ENCODE results near the gene SNRNP70.

SNRNP70 gene

DNA sequence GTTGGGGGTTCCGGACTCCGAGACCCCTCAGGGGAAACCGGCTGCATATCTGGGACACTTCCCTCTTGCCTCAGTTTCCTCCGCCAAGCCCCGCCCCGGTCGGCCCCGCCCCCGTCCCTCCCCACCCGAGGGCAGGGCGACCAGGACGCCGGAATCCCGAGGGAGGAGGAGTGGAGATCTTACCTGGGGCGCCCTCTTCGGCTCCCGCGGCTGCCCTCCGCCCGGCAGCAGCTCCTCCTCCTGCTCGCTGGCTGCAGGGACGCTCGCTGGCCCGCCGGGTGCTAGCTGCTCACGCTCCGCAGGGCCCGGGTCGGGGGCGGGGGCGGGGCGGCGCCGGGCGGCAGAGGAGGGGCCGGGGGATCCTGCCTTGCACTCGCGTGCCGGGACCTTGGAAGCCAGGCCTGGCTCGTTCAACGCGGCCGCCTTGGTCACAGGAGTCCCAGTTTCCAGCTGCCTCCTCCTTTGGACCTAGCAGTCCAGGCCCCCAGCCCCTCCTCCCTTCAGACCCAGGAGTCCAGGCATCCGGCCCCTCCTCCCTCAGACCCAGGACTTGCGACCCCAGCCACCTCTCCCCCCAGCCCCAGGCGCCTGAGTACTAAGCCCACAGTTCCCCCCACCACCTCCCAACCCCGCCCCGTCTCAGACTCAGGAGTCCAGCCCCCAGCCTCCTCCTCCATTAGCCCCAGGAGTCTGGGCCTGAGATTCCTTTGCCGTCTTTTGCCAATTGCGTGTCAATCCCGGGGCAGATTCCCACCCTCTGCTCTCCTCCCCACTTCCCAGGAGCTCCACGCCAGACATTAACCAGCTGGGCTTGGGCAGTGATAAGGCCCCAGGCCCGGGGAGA, 20.3 kb upstream of the SNRNP70 start, which contains the start of gene NTF4:
Gene NTF4 (minus strand): TSS at position 51 of the 844 bp plus-strand sequence. CDS start 2,821 bp downstream, outside the sequence.
- no peak for DNase-seq (ENCODE audit: low spot score)

DNA sequence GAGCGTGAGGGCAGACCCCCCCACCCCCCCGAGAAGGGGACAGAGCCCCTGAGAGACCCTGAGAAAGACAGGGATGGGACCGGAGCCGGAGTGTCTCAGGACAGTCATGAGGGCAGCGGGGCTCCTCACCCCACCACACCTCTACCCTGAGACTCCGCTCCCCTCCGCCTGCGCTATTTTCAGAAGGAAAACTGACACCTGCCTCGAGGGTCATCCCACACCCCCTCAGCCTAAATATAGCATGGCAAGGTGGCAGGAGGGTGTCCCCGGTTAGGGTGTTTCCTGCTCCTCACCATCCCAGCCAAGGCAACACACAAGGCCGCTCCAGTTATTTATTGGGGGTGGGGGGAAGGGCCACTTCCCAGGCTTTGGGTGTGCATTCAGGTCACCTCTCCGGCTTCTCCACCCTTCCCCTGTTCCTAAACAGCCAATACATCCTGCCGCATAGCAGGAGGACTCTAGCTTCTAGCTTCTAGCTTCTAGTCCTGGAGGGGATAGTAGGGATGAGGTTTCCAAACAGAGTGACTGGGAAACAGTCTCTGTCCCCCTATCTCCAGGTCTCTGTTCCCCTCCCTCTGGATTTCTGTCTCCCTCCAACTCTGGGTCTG, 19.2 kb upstream of the SNRNP70 start:
- DNase-seq (ENCODE audit: low spot score): no peak

- no peak for DNase-seq (ENCODE audit: low spot score)
These were observed 17.7 kb upstream of the SNRNP70 start for GRCh38 chr19:49067554-49067953.

GRCh38 chr19:49069026-49069425, 16.2 kb upstream of the SNRNP70 start:
- DNase-seq (ENCODE audit: low spot score): no peak

DNA sequence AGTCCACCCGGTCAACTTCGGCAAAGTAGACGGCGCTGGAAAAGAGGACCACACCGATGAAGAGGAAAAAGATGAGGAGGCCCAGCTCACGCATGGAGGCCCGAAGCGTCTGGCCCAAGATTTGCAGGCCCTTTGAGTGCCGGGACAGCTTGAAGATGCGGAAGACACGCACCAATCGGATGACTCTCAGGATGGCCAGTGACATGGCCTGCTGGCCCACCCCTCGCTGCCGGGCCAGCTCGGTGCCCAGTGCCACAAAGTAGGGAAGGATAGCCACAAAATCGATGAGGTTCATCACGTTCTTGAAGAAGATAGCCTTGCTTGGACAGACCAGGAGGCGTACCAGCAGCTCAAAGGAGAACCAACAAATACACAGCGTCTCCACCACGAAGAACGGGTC, 14.8 kb upstream of the SNRNP70 start:
- no peak for DNase-seq (ENCODE audit: low spot score)

DNA sequence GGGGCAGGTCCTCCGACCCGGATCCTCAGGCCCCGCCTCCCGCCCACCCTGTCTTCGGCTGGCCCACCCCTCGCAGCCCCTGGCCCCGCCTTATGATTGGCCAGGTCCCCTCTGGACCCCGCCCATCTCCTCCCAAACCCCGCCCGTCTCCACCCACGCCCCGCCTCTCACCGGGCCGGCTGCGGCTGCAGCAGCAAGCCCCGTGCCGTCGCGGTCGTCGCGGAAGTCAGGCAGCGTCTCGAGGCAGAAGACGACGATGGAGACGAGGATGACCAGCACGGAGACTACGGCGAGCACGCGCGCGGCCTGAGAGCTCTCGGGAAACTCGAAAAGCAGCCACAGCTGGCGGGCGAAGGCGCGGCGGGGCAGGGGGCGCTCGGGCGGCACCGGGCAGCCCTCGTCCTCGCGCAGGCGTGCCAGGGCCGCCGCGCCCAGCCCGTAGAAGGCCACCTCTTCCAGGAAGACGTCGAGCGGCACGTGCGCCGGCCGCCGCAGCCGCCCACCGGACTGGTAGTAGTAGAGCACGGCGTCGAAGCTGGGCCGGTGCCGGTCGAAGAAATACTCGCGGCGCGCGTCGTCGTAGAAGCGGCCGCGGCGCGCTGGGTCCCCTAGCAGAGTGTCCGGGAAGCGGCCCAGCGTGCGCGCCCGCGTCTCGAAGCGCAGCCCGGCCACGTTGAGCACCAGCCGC, 13.2 kb upstream of the SNRNP70 start:
- DNase-seq (ENCODE audit: low spot score): no peak

- DNase-seq (ENCODE audit: low spot score): no peak
These were observed 11.5 kb upstream of the SNRNP70 start for GRCh38 chr19:49073514-49074378.

DNA sequence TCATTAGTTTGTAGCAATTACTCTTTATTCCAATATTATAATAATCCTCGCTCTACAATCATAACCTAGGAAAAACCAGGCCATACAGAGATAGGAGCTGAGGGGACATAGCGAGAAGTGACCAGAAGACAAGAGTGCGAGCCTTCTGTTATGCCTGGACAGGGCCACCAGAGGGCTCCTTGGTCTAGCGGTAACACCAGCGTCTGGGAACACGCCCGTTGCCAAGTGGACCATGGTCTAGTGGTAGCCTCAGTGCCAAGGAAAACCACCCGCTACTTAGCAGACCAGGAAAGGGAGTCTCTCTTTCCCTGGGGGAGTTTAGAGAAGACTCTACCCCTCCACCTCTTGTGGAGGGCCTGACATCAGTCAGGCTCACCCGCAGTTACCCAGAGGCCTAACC, 10.4 kb upstream of the SNRNP70 start:
- DNase-seq (ENCODE audit: low spot score): peak; percentile 25

DNA sequence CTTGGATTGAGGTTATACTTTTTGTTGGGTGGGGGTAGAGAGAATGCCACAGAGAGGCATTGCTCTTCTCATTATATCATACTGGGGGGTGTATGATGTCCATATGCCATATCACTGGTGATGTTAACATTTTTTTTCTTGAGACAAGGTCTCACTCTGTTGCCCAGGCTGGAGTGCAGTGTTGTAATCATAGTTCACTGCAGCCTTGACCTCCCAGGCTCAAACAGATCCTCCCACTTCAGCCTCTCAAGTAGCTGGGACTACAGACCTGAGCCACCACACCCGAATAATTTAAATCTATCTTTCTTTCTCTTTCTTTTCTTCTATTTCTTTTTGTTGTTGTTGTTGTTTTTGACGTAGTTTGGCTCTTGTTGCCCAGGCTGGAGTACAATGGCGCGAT, 4.9 kb upstream of the SNRNP70 start:
- DNase-seq (ENCODE audit: low spot score): no peak

- DNase-seq (ENCODE audit: low spot score): no peak
These were observed 4.0 kb upstream of the SNRNP70 start for GRCh38 chr19:49081273-49081672.

GRCh38 chr19:49084206-49085019, 838 bp upstream of the SNRNP70 start:
- DNase-seq (ENCODE audit: low spot score): no peak

DNA sequence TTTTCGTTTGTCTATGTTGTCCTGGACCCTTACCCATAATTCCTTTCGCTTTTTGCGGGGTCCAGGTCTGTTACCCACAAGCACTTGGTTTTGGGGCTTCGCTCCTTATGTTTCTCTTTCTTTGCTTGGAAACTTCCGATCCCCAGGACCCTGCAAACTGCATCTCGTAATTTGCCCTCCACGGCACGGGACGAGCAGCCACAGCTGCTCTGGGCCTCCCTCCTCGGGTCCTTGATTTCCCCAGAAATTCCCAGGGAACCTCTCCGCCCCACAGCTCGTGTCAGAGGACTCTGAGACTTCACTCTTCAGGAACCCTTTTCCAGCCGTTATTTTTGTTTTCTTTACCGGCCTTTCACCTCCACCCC, 599 bp downstream of the SNRNP70 start:
- DNase-seq (ENCODE audit: low spot score): no peak

- no peak for DNase-seq (ENCODE audit: low spot score)
These were observed 1.0 kb downstream of the SNRNP70 start for GRCh38 chr19:49086296-49086695.

- DNase-seq (ENCODE audit: low spot score): no peak
These were observed 6.3 kb downstream of the SNRNP70 start for GRCh38 chr19:49091391-49092038.

DNA sequence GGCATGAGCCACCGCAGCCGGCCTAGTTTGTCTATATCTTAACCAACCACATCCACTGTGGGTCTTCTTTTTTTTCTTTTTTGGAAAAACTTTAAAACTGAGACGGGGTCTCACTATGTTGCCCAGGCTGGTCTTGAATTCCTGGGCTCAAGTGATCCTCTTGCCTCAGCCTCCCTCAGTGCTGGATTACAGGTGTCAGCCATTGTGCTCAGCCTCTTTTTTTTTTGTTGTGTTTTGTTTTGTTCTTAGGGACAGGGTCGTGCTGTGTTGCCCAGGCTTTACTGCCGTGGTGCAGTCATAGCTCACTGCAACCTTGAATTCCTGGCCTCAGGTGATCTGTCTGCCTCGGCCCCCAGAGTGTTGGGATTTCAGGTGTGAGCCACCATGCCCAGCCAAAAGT, 7.4 kb downstream of the SNRNP70 start:
- DNase-seq (ENCODE audit: low spot score): no peak

DNA sequence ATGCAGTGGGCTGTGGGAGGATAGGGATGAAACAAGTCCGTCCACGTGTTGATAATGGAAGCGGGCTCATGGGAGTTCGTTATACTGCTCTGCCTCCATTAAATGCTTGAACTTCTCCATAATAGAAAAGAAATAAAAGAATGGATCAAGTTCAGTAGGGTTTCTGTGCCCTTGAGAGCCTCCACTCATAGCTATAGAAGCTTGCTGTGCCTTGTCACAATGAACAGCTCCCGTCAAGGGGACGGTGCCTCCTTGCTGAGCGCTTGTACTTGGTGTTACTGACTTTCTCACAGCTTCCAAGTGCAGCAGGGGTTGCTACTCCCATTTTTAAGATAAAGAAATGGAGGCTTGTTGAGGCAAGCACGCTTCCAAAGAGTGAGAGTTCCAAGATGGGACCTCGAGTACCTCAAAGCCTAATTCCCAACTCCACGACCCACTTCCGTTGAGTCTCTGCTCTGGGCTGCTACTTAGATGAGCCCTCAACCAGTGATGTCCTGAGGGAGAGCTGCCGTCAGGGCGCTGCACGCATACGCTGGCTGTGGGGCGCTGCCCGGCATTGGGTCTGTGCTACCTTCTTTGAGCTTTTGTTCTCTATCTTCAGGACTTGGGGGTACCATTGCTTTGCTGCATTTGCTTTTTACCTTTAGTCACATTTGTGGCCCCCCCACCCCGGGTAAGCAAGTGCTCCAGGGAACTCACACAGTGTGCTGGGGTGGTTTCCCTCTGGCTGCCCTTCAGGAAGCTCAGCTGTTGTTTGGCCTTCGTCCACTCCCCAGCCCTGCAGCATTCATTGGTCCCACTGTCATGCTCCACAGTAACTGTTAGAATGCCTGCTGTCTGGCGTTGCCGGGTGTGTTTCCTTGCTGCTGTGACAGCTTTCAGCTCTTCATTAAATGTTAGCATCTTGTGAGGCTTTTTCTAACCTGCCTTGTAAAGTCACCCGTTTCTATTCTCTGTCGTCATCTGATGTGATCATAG, 9.5 kb downstream of the SNRNP70 start:
- no peak for DNase-seq (ENCODE audit: low spot score)

- DNase-seq (ENCODE audit: low spot score): peak; percentile 63
These were observed 12.4 kb downstream of the SNRNP70 start for GRCh38 chr19:49097453-49098288.

GRCh38 chr19:49098795-49099194, 13.5 kb downstream of the SNRNP70 start:
- no peak for DNase-seq (ENCODE audit: low spot score)

Measured in putamen (tissue), 1 donor.